NCI-H2196 treated with DMSO at 0.1 percent for 48 hours (cell line): ENCODE results near the gene TMEM185B.
"Not testable (repeated sequence)": the region's sequence is repeated elsewhere in the genome, so short reads cannot be mapped to it uniquely, and the experiment has no call there.

ENCODE experiments used
- DNase-seq: peaks from one replicate; lab custom pipeline; 2025; ENCODE audit not compliant: unreplicated experiment; lab: John Stamatoyannopoulos, UW

The TMEM185B gene

GRCh38 chr2:120208381-120209353 is 14.5 kb downstream of the TMEM185B start:
- no peak for DNase-seq

DNA sequence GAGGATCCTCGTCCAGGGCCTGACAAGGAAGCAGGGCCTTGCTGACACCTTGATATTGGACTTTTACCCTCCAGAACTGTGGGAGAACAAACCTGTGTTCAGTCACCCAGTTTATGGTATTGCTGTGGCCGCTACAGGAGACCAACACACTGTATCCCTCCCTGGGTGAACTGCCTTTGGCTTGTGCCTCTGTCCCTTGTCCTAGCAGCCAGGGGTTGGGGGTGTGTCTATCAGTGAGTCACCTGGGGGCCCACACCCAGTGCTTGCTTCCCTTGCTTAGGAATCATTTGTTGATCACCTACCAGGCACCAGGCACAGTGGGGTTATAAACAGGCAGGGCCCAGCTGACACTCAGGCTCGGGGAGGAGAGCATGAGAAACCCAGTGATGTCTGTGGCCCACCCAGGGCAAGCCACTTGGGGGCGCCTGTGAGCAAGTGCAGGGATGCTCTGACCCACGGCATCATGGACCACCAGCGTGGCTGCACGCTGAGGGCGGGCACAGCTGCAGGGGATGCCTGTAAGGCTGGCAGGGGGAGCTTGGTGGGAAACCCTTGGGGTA is 17.1 kb downstream of the TMEM185B start:
- no peak for DNase-seq

- no peak for DNase-seq
Measured at GRCh38 chr2:120204945-120205670, 18.1 kb downstream of the TMEM185B start.

- DNase-seq: no peak
Measured at GRCh38 chr2:120204417-120204816, 18.8 kb downstream of the TMEM185B start.

DNA sequence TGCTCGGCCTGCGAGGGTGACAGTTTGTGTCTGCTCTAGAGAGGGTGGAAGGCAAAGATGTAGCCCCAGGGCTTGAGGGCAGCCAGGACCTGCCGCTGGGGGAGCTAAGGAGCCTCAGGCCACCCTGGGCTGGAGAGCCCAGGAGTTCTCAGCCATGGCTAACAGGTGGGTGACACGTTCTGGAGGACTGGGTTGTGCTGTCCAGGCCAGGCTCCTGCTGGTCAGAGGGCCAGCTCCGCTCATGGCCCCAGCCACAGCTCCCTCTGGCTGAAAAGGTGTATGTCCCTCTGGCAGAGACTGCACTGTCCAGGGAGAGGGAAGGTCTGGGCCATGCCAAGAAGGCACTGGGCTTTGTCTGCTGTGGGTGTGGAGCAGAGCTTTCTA is 19.2 kb downstream of the TMEM185B start:
- DNase-seq: no peak

GRCh38 chr2:120203251-120204021 is 19.8 kb downstream of the TMEM185B start:
- DNase-seq: no peak

GRCh38 chr2:120199817-120200459 is 23.3 kb downstream of the TMEM185B start:
- DNase-seq: not testable (repeated sequence)

DNA sequence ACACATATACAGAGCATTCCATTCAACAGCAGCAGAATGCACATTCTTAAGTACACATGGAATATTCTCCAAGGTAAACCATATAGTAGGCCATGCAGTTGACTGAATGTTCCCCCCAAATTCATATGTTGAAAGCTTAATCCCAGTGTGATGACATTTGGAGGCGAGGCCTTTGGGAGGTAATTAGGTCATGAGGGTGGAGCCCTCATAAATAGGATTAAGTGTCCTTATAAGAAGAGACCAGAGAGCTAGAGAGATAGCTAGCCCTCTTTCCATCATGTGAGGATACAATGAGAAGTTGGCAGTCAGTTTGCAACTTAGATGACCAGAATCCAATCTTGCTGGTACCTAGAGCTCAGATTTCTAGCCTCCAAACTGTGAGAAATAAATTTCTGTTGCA is 27.6 kb downstream of the TMEM185B start:
- no peak for DNase-seq

DNA sequence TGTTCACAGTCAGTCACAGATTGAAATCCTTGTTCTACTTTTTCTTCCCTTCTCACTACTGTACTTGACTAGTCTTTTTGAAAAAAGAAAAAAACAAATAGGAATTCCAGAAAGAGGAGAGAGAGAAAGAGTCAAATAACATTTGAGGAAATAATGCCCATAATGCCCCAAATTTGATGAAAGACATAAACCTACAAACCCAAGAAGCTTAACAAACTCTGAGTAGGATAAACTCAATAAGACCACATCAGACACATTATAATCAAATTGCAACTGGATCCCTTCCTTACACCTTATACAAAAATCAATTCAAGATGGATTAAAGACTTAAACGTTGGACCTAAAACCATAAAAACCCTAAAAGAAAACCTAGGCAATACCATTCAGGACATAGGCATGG is 30.9 kb downstream of the TMEM185B start:
- no peak for DNase-seq

- DNase-seq: no peak
Measured at GRCh38 chr2:120189189-120189588, 34.0 kb downstream of the TMEM185B start.

DNA sequence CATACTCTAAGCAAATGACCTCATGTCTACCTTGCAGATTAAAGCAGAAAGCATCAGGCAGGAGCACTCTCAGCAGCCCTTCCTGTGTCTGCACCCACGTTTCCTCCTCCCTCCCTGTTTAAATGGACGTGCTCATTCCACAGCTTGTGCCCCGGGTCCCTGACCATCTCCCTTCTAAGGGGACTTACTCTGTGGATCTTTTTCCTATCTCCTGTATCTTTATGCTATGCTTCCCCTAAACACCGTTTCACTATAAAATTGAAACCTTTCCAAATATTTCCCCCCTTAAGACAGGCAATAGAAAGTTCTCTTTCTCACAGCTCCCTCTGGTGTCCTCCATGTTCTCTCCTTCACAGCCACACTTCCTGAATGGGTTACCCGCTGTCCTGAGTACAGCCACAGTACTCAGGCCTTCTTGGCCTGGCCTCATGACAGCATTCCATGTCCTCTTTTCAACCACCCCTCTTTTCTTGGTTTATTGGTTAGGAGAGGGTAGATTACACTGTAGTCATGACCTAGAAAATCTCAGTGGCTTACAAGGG is 41.1 kb downstream of the TMEM185B start:
- no peak for DNase-seq

GRCh38 chr2:120180066-120180465 is 43.1 kb downstream of the TMEM185B start:
- no peak for DNase-seq

- no peak for DNase-seq
Measured at GRCh38 chr2:120179396-120179795, 43.8 kb downstream of the TMEM185B start.

- DNase-seq: no peak
Measured at GRCh38 chr2:120177973-120178372, 45.2 kb downstream of the TMEM185B start.

GRCh38 chr2:120177001-120177621 is 46.1 kb downstream of the TMEM185B start:
- no peak for DNase-seq

DNA sequence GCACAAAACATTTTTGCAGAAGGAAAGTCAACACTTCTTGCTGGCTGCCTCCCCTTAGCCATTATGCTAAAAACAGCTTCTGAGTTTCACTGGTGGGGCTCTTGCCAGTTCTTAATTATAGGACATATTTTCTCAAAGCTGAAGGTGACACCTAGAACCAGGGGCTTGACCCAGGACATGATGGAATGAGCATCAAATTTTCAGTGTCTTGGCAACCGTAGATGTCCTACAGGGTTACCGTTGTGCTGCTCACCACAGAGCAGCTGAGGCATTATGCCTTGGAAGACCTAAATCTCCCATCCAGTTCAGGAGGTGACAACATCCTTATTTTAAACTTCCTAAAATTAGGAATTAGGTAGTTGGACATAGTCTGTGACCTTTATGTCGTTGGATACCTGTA is 46.7 kb downstream of the TMEM185B start:
- DNase-seq: no peak

DNA sequence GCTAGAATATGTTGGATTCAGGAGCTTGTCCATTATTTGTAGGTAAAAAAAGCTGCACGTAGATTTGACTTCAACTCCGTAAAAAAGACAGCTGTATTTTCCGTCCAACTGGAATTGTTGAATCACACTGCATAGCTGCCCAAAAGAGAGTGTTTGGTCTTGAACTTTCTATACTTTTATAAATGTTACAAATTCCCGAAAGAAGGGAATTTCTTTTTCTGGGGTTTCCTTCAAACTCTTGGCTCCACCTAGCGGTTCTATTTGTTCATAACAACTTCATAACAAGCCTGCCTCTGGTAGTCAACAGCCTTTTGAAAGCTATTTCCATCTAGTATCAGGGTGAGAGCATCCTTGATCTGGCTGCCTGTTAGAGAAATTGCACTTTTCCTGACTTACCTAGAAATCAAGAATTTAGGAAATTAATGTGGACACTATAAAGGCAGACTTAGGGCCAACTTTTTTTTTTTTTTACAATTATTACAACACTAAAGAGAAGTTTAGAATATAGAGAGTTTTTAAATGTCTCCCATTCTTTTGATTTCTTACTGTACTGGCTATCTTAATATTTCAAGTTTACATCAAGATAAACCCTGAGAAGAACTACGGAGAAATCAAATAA is 48.1 kb downstream of the TMEM185B start:
- DNase-seq: peak; percentile 33
